Calu3 (cell line): ENCODE results near the gene ZBTB20. TPM values are rescaled to one million over a fixed set of nuclear protein-coding genes. Genes with fewer than 3 reads are reported as not detected.

Experiments
- BruUV-seq: library from RNA; stranded (reverse); fragments of 400-500 nt; replicated peaks from 2 replicates; lab custom pipeline; 2021; lab: Mats Ljungman, UMichigan
- CTCF ChIA-PET: fragments of 300-600 bp; sonication (Branson Sonifier 250); formaldehyde crosslinking; loops from one replicate; lab custom pipeline; 2022; ENCODE audit warnings: antibody characterized with exemption; lab: Charles Lee
- DNase-seq: peaks from one replicate; pipeline ENCODE4 v3.0.0; 2022
- H3K27ac Mint-ChIP-seq: one replicate; pipeline ENCODE4 v1.8.0; 2022; ENCODE audit warnings: mixed read lengths; ENCODE audit not compliant: unreplicated experiment
- H3K27me3 Mint-ChIP-seq: one replicate; pipeline ENCODE4 v1.8.0; 2022; ENCODE audit warnings: mixed read lengths; ENCODE audit not compliant: unreplicated experiment
- H3K36me3 Mint-ChIP-seq: one replicate; pipeline ENCODE4 v1.8.0; 2022; ENCODE audit warnings: mild to moderate bottlenecking, moderate library complexity, mixed read lengths; ENCODE audit not compliant: insufficient read depth, unreplicated experiment
- H3K4me1 Mint-ChIP-seq: one replicate; pipeline ENCODE4 v1.8.0; 2022; ENCODE audit warnings: mild to moderate bottlenecking, low read depth, mixed read lengths; ENCODE audit not compliant: unreplicated experiment
- H3K4me3 Mint-ChIP-seq: one replicate; pipeline ENCODE4 v1.8.0; 2022; ENCODE audit warnings: mild to moderate bottlenecking, low read depth, moderate library complexity, mixed read lengths; ENCODE audit not compliant: unreplicated experiment
- H3K9me3 Mint-ChIP-seq: one replicate; pipeline ENCODE4 v1.8.0; 2022; ENCODE audit warnings: low read depth, mixed read lengths; ENCODE audit not compliant: unreplicated experiment
- CTCF ChIP-seq: fragments of 200-600 bp; IDR thresholded peaks from one replicate; pipeline ENCODE4 v1.8.0; 2022; ENCODE audit warnings: antibody characterized with exemption; ENCODE audit not compliant: unreplicated experiment
- intact Hi-C: fragments of 100-400 bp; cut with micrococcal nuclease; formaldehyde crosslinking; loops from one replicate; pipeline ENCODE4 v1.10.0; 2022; ENCODE audit not compliant: unreplicated experiment
- total RNA-seq: library from RNA; stranded (reverse); gene quantifications from 2 replicates; pipeline ENCODE4 v1.2.3, GENCODE V29; 2022

ZBTB20 gene
- total RNA-seq, 1 experiment from 2014 or later: 24.1 TPM

- intact Hi-C loops: loop anchor here (5.0 kb wide), 1 partner anchor 143 kb away; no protein-coding TSS in a partner anchor
- Mint-ChIP-seq H3K4me3 (no peak overlapping the region), H3K27me3 (peaks cover 4% of the 10 kb centered on the region), H3K27ac (no peak overlapping the region), H3K36me3 (no peaks in the 10 kb centered on the region), H3K4me1 (no peaks in the 10 kb centered on the region), H3K9me3 (no peaks in the 10 kb centered on the region)
- TF ChIP-seq CTCF: no peak
- CTCF ChIA-PET: no interaction called here
- no TSS peak for BruUV-seq
- DNase-seq: no peak
Observed at GRCh38 chr3:114294940-114295480, 852.1 kb downstream of the ZBTB20 start.

DNA sequence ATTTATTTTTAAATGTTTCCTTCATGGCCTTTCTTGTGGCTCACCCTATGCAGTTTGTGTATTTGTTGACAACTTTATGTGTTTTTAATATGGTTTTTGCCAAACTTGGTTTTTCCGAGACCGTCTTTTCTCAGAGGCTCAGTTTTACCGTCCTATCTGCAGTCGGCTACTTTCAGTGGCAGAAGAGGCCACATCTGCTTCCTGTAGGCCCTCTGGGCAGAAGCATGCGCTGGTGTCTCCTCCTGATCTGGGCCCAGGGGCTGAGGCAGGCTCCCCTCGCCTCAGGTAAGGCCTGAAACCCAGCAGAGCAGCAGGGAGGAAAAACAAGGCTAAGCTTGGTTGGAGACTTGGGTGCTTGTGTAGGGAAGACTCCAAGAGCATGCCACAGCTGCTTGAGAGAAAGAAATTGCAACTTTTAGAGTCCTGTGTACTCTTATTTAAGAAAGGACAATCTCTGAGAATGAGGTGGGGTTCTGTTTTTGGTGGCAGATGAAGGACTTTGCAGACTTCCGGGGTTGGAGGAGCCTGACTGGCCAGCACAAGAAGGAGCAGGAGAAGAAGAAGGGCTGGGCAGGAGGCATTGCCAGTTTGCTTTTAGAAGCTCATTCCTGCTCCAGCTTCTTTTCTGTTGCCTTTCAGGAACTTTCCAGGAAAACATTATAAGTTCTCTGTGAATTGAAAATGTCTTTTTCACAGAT, 853.1 kb downstream of the ZBTB20 start, which contains the start of gene TIGIT:
Gene TIGIT, plus strand, starts transcription at position 191 of the 698 bp plus-strand sequence. Its CDS starts 34 bp downstream, at position 225.
- no peaks in the 10 kb centered on the region for H3K4me1 Mint-ChIP-seq
- CTCF ChIA-PET: interaction anchor here (0.6 to 1.2 kb wide), 2 partner anchors 12 to 31 kb away, joined by 3 read pairs; no protein-coding TSS in a partner anchor
- no peak for DNase-seq
- no TSS peak for BruUV-seq
- no peak for TF ChIP-seq CTCF
- H3K36me3 Mint-ChIP-seq: no peaks in the 10 kb centered on the region
- H3K27me3 Mint-ChIP-seq: no peaks in the 10 kb centered on the region
- H3K4me3 Mint-ChIP-seq: no peak within 1 kb of the TSS
- intact Hi-C loops: loop anchor here (5.0 kb wide), 1 partner anchor 142 kb away; no protein-coding TSS in a partner anchor
- no peaks in the 10 kb centered on the region for H3K9me3 Mint-ChIP-seq
- no peak within 1 kb of the TSS for H3K27ac Mint-ChIP-seq

DNA sequence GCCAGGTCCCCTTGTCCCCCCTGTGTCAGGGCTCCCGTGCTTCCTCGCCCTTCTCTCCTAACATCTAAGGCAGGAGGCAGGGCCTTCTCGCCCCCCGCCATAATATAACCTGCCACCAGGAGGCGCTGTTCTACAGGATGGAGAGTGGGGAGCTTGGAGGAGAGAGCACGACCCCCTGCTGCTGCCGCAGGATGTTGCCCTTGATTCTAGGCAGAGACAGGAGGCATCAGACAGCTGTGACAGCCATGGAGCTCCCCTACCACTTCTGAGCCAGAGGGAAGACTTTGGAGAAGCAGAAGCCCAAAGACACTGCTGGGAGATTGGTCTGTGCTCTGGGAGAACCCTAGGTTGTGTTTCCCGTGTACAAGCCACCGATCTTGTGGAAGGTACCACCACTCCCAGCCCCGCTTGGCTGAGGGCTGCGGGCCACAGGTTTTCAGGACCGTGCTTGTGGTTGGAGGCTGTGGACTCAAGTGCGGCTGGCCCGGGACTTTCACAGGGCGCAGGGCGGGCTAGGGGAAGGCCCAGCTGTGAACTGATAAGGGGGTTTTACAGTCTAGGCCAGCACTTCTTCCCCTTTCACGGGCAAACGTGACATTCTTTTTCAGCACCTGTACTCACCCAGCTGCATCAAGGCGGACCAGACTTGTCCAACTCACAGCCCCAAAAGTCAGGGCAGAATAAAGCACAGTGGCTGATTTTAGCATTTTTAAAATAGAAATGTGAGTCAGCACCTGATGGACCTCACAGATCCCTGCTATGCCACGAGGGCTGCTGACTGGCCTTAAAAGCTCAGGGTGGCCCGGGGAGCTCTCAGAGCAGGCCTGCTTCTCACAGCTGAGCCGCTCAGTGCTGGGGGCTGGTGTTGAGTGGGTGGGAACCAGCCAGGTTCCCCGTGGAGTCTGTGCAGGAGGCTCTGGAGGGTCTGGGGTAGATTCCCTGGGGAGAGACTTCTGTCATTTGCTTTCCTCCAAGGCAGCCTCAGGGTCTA, 855.9 kb downstream of the ZBTB20 start:
- CTCF ChIA-PET: interaction anchor here (0.7 to 1.5 kb wide), 5 partner anchors 8 to 127 kb away, joined by 3 to 7 read pairs (median 4); no protein-coding TSS in a partner anchor
- H3K4me3 Mint-ChIP-seq: no peak overlapping the region
- no peaks in the 10 kb centered on the region for H3K9me3 Mint-ChIP-seq
- DNase-seq: peak; percentile 81
- BruUV-seq: no TSS peak
- TF ChIP-seq CTCF: peak; percentile 86
- intact Hi-C loops: loop anchor here (1.0 to 5.0 kb wide), 2 partner anchors 45 to 139 kb away; no protein-coding TSS in a partner anchor
- no peaks in the 10 kb centered on the region for H3K27me3 Mint-ChIP-seq
- no peaks in the 10 kb centered on the region for H3K4me1 Mint-ChIP-seq
- no peak overlapping the region for H3K27ac Mint-ChIP-seq
- no peaks in the 10 kb centered on the region for H3K36me3 Mint-ChIP-seq

GRCh38 chr3:114286266-114286665, 860.8 kb downstream of the ZBTB20 start:
- no peaks in the 10 kb centered on the region for H3K9me3 Mint-ChIP-seq
- DNase-seq: no peak
- intact Hi-C loops: no loop called here
- H3K4me3 Mint-ChIP-seq: no peak overlapping the region
- no peak overlapping the region for H3K27ac Mint-ChIP-seq
- CTCF ChIA-PET: no interaction called here
- BruUV-seq: no TSS peak
- H3K4me1 Mint-ChIP-seq: no peaks in the 10 kb centered on the region
- H3K36me3 Mint-ChIP-seq: no peaks in the 10 kb centered on the region
- H3K27me3 Mint-ChIP-seq: no peaks in the 10 kb centered on the region
- no peak for TF ChIP-seq CTCF
